ENCODE results near the gene LEF1. TPM values are rescaled to one million over a fixed set of nuclear protein-coding genes. Genes with fewer than 3 reads are reported as not detected.

Gene LEF1
- total RNA-seq, 2 donors from 2014 or later: 3.4 TPM; not detected in 1

DNA sequence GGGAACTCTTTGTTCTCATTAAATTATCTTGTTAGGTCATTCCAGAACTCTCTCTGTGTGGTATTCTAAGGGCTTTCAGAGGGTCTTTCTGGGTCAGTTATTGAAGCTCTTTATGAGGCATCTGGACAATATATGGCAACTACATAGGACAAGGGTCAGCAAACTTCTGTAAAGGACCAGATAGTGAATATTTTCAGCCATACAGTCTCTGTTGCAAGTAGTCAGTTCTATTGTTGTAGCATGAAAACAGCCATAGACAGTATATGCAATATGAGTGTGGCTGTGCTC is 143.9 kb downstream of the LEF1 start:
- no peak overlapping the region for H3K4me3 ChIP-seq
- TF ChIP-seq, protein P1, sequence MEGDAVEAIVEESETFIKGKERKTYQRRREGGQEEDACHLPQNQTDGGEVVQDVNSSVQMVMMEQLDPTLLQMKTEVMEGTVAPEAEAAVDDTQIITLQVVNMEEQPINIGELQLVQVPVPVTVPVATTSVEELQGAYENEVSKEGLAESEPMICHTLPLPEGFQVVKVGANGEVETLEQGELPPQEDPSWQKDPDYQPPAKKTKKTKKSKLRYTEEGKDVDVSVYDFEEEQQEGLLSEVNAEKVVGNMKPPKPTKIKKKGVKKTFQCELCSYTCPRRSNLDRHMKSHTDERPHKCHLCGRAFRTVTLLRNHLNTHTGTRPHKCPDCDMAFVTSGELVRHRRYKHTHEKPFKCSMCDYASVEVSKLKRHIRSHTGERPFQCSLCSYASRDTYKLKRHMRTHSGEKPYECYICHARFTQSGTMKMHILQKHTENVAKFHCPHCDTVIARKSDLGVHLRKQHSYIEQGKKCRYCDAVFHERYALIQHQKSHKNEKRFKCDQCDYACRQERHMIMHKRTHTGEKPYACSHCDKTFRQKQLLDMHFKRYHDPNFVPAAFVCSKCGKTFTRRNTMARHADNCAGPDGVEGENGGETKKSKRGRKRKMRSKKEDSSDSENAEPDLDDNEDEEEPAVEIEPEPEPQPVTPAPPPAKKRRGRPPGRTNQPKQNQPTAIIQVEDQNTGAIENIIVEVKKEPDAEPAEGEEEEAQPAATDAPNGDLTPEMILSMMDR (IDR thresholded peaks at IDR 0.05): no peak
- no peak for DNase-seq (ENCODE audit: low spot score)
- H3K27ac ChIP-seq: no peak overlapping the region
- no peaks in the 10 kb centered on the region for H3K9me3 ChIP-seq
- peaks cover 84% of the 10 kb centered on the region for H3K36me3 ChIP-seq
- no peaks in the 10 kb centered on the region for H3K4me1 ChIP-seq
- H3K27me3 ChIP-seq: no peaks in the 10 kb centered on the region

DNA sequence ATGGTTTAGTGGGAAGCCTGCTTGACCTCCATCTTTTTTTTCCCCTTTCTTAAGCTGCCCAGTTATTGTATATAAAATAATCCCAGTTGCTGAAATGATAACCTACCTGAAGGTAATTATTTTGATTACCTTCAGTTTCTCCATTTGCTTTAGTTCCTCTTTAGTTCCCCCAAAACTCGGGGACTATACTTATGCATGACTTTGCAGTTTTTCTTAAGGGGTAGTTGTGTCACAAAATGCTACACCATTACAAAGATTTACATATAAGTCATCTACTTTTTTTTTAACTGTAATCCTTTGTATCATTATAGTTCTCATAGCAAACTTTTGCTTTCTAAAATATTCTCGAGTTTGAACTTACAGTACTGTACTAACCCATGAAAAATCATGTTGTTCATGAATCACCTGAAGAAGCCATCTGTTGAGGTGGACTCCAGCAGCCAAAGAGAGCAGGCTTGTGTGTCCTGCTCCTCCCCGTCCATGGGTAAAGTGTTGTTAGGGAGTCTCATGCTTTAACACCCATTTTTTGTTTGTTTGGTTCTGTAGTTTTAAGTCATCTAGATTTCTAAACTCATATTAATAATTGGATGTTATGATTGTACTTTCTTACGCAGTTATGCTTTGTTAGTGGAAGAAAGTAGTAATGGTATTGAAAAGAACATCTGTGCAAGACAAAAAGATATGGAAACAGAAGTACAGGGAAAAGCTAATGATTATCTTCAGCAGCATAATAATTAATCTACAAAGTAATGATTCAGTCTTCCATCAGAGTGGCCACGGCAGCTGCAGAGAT is 144.5 kb downstream of the LEF1 start:
- no peak for DNase-seq (ENCODE audit: low spot score)
- no peaks in the 10 kb centered on the region for H3K4me1 ChIP-seq
- no peaks in the 10 kb centered on the region for H3K27me3 ChIP-seq
- TF ChIP-seq, protein P1 (IDR thresholded peaks at IDR 0.05): no peak
- no peak overlapping the region for H3K4me3 ChIP-seq
- H3K36me3 ChIP-seq: peaks cover 85% of the 10 kb centered on the region
- H3K27ac ChIP-seq: no peak overlapping the region
- no peaks in the 10 kb centered on the region for H3K9me3 ChIP-seq

DNA sequence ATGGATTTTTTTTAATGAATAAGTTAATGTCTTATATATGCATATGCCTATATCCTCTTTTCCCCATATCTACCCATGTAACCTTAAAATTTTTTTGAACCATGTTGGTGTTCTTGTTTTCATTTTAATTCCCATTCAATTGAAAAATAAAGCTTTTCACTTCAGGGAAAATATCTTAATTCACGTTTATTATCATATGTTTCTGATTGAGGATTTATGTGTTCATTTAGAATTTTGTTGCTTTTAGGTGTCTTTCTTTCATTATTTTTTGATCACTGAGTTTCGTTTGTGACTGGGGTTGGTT is 149.9 kb downstream of the LEF1 start:
- TF ChIP-seq, protein P1 (IDR thresholded peaks at IDR 0.05): peak in 1 of 2 donors; percentile 9
- H3K27ac ChIP-seq: no peak overlapping the region

DNA sequence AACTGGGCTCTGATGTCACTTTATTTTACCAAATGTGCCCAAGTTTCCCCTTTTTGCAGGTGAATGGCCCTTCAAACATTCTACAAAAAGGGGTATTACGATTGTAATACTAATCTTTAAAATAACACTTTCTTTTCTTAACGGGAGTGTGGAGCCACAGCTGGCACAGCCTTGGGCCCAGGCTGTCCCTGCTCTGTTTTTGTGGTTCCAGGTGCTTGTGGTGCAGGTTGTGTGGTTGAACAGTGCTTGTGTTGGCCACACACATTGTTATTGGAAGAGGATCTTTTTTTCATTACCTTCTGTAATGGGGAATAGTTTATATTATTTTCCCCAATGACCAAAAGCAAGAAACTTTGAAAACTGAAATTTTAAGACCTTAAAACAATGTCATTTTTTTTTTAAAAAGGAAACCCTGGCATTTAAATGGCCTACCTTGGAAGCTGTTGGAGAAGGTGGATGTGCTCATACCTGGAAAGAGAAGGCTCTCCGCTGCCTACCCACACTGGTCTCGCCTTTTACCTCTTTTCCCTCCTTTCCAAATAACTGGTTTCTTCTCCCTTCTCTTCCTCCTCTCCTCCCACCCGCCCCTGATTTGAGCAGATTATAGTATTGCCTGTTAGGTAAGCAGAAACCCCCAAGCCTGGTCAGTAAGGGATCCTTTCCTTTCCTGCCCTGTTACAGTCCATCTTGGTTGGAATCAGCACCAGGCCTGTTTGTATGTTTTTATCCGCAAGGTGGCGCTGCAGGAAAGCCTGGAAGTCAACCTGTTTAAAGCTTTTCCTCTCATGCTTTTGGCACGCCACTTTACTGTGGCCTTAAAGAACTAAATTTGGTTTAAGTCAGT is 150.5 kb downstream of the LEF1 start:
- no peaks in the 10 kb centered on the region for H3K27me3 ChIP-seq
- peak; percentile 90 for DNase-seq (ENCODE audit: low spot score)
- no peaks in the 10 kb centered on the region for H3K9me3 ChIP-seq
- no peaks in the 10 kb centered on the region for H3K4me1 ChIP-seq
- H3K36me3 ChIP-seq: peaks cover 50% of the 10 kb centered on the region
- TF ChIP-seq, protein P1 (IDR thresholded peaks at IDR 0.05): peak; percentile 79 to 90
- no peak overlapping the region for H3K4me3 ChIP-seq
- H3K27ac ChIP-seq: no peak overlapping the region

More for the DNA sequence above, 149.9 kb downstream of the LEF1 start:
- H3K36me3 ChIP-seq: peaks cover 56% of the 10 kb centered on the region
- no peak for DNase-seq (ENCODE audit: low spot score)
- no peaks in the 10 kb centered on the region for H3K9me3 ChIP-seq
- no peak overlapping the region for H3K4me3 ChIP-seq
- H3K4me1 ChIP-seq: no peaks in the 10 kb centered on the region
- H3K27me3 ChIP-seq: no peaks in the 10 kb centered on the region

DNA sequence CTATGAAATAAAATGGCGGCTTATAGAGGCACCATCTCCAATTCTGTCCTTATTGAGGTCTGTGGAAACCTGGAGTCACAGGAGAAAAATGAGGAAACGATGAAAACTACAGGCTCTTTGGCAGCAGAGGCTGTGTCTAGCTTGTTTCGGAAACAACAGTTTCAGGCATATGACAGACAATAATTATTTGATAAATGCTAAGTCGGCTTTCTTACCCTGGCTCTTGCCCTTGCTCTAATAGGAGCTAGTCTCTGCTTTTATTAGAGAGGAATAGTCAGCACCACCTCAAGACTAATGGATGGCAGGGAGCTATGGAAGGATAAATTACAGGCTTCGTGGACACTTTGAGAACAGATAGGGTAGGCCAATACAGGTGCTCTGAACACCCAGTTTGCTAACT is 154.8 kb downstream of the LEF1 start:
- Histone ChIP-seq H3K9me3 (no peaks in the 10 kb centered on the region), H3K4me3 (no peak overlapping the region), H3K27ac (no peak overlapping the region), H3K36me3 (peaks cover 36% of the 10 kb centered on the region), H3K4me1 (no peaks in the 10 kb centered on the region), H3K27me3 (no peaks in the 10 kb centered on the region)
- DNase-seq (ENCODE audit: low spot score): no peak
- TF ChIP-seq, protein P1 (IDR thresholded peaks at IDR 0.05): no peak

All from right atrium auricular region (tissue), 2 donors.